K562 (cell line): ENCODE measurements around the gene ALKBH7. TPM values are rescaled to one million over a fixed set of nuclear protein-coding genes. Genes with fewer than 3 reads are reported as not detected.
A peak's percentile ranks its signal among the peaks of the same experiment; 100 is the strongest.

Experiments
- ATAC-seq: fragments of 200-7000 bp; cut with Tn5 transposase; 3 replicates; pipeline ENCODE4 v1.9.1; 2020; ENCODE audit warnings: moderate library complexity
- BruUV-seq: library from RNA; stranded (reverse); fragments of 400-500 nt; replicated peaks from 2 replicates; lab custom pipeline; 2021; lab: Mats Ljungman, UMichigan
- CTCF ChIA-PET: fragments of 300-600 bp; formaldehyde crosslinking; extraction: SDS; loops from one replicate; lab custom pipeline; 2021; ENCODE audit warnings: low intra/inter-chr PET ratio; lab: Yijun Ruan, JAX
- POLR2A ChIA-PET: fragments of 300-600, 350-650 bp; sonication (Branson Sonifier 250); formaldehyde crosslinking; extraction: SDS; loops from one replicate; lab custom pipeline; 2021; ENCODE audit warnings: antibody characterized with exemption, inconsistent platforms; lab: Yijun Ruan, JAX
- DNase-seq, 4 experiments: peaks; one replicate each; pipeline versions ENCODE4 v3.0.0 to v3.0.0-alpha.2; 2011 to 2018; ENCODE audit warnings: low spot score in 3 of 4, mixed read lengths in 3 of 4; ENCODE audit errors: extremely low read depth in 1 of 4
- FAIRE-seq: peaks from 2 replicates; lab custom pipeline; 2011; peaks lifted over from hg19 to GRCh38; lab: Jason Lieb, UNC
- H2AFZ ChIP-seq: 2 replicates; pipeline ENCODE4 v1.6.0; 2011; ENCODE audit warnings: low read depth, low read length, control low read depth, inconsistent platforms
- H3K27ac ChIP-seq: fragments of 200-600 bp; 3 replicates; pipeline ENCODE4 v1.8.0; 2011; ENCODE audit warnings: low read depth, mild to moderate bottlenecking, control low read depth, inconsistent platforms, low read length, moderate library complexity, mixed read lengths; ENCODE audit errors: extremely low read depth
- H3K27me3 ChIP-seq, 2 experiments: fragments of 300-600 bp in 1 of 2; 2 replicates in 1 of 2; 3 replicates in 1 of 2; pipeline versions ENCODE4 v1.6.0 to v1.8.0; 2011; ENCODE audit warnings: inconsistent platforms in 2 of 2, low read length in 2 of 2, mild to moderate bottlenecking in 1 of 2, mixed read lengths in 1 of 2, moderate library complexity in 1 of 2; ENCODE audit not compliant: control insufficient read depth in 2 of 2, insufficient read depth in 2 of 2
- H3K36me3 ChIP-seq: fragments of 300-600 bp; 3 replicates; pipeline ENCODE4 v1.8.0; 2011; ENCODE audit warnings: mild to moderate bottlenecking, low read length, inconsistent platforms; ENCODE audit not compliant: control insufficient read depth, insufficient read depth
- H3K4me1 ChIP-seq, 2 experiments: fragments of 200-600 bp in 1 of 2; replicated peaks in 1 of 2; 2 replicates in 1 of 2; 3 replicates in 1 of 2; pipeline versions ENCODE4 v1.5.1 to v1.8.0; 2011; ENCODE audit warnings: inconsistent platforms in 2 of 2, low read length in 2 of 2, mild to moderate bottlenecking in 1 of 2, mixed read lengths in 1 of 2, moderate library complexity in 1 of 2; ENCODE audit not compliant: control insufficient read depth in 2 of 2, insufficient read depth in 2 of 2
- H3K4me2 ChIP-seq: 2 replicates; pipeline ENCODE4 v1.6.1; 2011; ENCODE audit warnings: low read length, control low read depth, inconsistent platforms, mixed read lengths; ENCODE audit not compliant: insufficient read depth
- H3K4me3 ChIP-seq: fragments of 200-600 bp; sonication (generic), shearing (Covaris generic); 2 replicates; pipeline ENCODE4 v1.5.1; 2016; ENCODE audit warnings: control low read depth, inconsistent platforms
- H3K79me2 ChIP-seq: fragments of 200-600 bp; 3 replicates; pipeline ENCODE4 v1.8.0; 2011; ENCODE audit warnings: low read length, inconsistent platforms; ENCODE audit not compliant: control insufficient read depth, insufficient read depth
- H3K9ac ChIP-seq, 2 experiments: 2 replicates each; pipeline versions ENCODE4 v1.6.0 to v1.6.1; 2011; ENCODE audit warnings: low read depth in 2 of 2, low read length in 2 of 2, control low read depth in 1 of 2, inconsistent platforms in 1 of 2, mild to moderate bottlenecking in 1 of 2, mixed read lengths in 1 of 2; ENCODE audit not compliant: insufficient read depth in 1 of 2
- H3K9me1 ChIP-seq: one replicate; pipeline ENCODE4 v1.6.0; 2011; ENCODE audit warnings: inconsistent platforms, mild to moderate bottlenecking, low read length, moderate library complexity; ENCODE audit not compliant: control insufficient read depth, insufficient read depth
- H3K9me3 ChIP-seq: replicated peaks from 2 replicates; pipeline ENCODE4 v1.5.1; 2011; ENCODE audit warnings: low read depth, low read length, inconsistent platforms; ENCODE audit not compliant: control insufficient read depth, insufficient read depth
- H4K20me1 ChIP-seq: replicated peaks from 2 replicates; pipeline ENCODE4 v1.6.1; 2011; ENCODE audit warnings: low read length, inconsistent platforms, mixed read lengths; ENCODE audit not compliant: control insufficient read depth, insufficient read depth
- RBFOX2 ChIP-seq: fragments of 200-400 bp; formaldehyde crosslinking; IDR thresholded peaks from 2 replicates; pipeline ENCODE4 v1.6.1; 2017; ENCODE audit warnings: low read depth, mild to moderate bottlenecking, low read length, moderate library complexity
- RBM22 ChIP-seq: fragments of 200-400 bp; formaldehyde crosslinking; IDR thresholded peaks from 2 replicates; pipeline ENCODE4 v1.6.1; 2018; ENCODE audit warnings: low read length, low read depth; ENCODE audit not compliant: poor library complexity, severe bottlenecking
- SMAD3 ChIP-seq: fragments of 450-650 bp; formaldehyde crosslinking; conservative IDR thresholded peaks from 2 replicates; pipeline ENCODE4 v1.4.0; 2020; ENCODE audit warnings: mild to moderate bottlenecking
- WGBS: fragments of 100-300 bp; shearing (Covaris generic); methylation state at CpG from one replicate; pipeline ENCODE4 v1.1.6; 2016; ENCODE audit warnings: low coverage, mixed read lengths; ENCODE audit not compliant: insufficient coverage; ENCODE audit errors: missing lambda C conversion rate; 5-methylcytosine and 5-hydroxymethylcytosine counted together
- in situ Hi-C: fragments of 300-500 bp; cut with MboI; formaldehyde crosslinking; loops from 4 replicates; pipeline ENCODE4 v1.15.0; 2018; ENCODE audit warnings: inconsistent platforms, mixed read lengths
- intact Hi-C: fragments of 100-400 bp; cut with micrococcal nuclease; formaldehyde crosslinking; loops from 2 replicates; pipeline ENCODE4 v1.14.2; 2022
- polyA plus RNA-seq, 8 experiments: library from polyadenylated mRNA; depleted of rRNA in 4 of 8; stranded (reverse) in 5 of 8; unstranded in 3 of 8; fragments of >200 nt; fragmentation: Nextera tagmentation in 2 of 8; fragmentation: Illumina TruSeq in 1 of 8; extraction: Ambion mirVana in 2 of 8; extraction: Trizol in 1 of 8; gene quantifications; 2 replicates each; pipeline versions ENCODE4 v1.2.1 to v1.2.3, GENCODE V29; 2011 to 2014; ENCODE audit warnings: inconsistent platforms in 1 of 8, missing spikeins in 1 of 8
- total RNA-seq, 7 experiments: library from RNA; depleted of rRNA in 6 of 7; stranded (reverse); fragments of >200 nt in 6 of 7; fragmentation: Illumina TruSeq in 2 of 7; extraction: Trizol in 2 of 7; gene quantifications; 2 replicates each; pipeline versions ENCODE4 v1.2.1 to v1.2.3, GENCODE V29; 2011 to 2021; ENCODE audit warnings: low replicate concordance in 1 of 7
- TF ChIP-seq, protein P1 (sequence below): sonication (generic); formaldehyde crosslinking; IDR thresholded peaks from 2 replicates; pipeline ENCODE4 v1.8.1; 2023; ENCODE audit warnings: mild to moderate bottlenecking, missing genetic modification reagents

ALKBH7 gene
- total and polyA plus RNA-seq, 9 of the 15 experiments (the other 6 are each of a cell fraction or from before 2014, with no cell fraction given), result 0.69 to 94.8 (median 17.6) TPM

DNA sequence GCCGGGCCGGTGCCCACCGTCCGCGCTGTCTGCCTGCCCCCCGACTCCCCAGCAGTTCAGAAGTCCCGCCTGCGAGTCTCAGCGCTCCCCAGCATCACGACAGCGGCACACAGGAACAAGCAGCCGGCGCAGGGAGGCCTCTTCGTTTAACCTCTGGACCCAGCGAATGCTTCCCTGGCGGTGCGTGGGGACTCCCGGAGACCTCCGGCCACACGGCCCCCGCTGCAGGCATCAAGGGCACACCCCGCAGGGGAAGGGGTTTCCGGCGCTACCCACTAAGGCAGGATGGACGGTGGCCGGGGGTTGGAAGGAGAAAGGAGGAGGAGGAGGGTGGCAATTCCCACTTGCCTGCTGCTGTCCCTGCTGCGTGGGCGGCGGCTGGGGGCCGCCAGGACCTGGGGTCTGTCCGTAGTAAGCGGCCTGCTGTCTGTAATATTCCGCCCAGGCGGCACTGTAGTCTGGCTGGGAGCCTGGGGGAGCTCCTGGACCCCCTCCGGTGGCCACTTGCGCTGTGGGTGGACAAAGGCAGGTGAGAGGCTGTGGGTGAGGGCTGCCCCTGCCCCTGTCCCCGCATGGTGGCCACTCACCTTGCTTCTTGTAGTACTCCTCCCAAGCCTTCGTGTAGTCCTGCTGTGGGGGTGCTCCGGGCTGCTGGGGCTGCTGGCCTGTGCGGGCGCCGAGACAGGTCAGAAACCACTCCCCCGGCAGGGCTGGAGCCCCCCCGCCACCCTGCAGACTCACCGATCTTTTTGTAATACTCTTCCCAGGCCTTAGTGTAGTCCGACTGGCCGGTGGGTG lies 42.4 kb downstream of the ALKBH7 start (continued):
- TF ChIP-seq, protein P1, sequence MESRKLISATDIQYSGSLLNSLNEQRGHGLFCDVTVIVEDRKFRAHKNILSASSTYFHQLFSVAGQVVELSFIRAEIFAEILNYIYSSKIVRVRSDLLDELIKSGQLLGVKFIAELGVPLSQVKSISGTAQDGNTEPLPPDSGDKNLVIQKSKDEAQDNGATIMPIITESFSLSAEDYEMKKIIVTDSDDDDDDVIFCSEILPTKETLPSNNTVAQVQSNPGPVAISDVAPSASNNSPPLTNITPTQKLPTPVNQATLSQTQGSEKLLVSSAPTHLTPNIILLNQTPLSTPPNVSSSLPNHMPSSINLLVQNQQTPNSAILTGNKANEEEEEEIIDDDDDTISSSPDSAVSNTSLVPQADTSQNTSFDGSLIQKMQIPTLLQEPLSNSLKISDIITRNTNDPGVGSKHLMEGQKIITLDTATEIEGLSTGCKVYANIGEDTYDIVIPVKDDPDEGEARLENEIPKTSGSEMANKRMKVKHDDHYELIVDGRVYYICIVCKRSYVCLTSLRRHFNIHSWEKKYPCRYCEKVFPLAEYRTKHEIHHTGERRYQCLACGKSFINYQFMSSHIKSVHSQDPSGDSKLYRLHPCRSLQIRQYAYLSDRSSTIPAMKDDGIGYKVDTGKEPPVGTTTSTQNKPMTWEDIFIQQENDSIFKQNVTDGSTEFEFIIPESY (CRISPR knock-in tag), result peak; percentile 30; the same call in 1 of the 2 replicates
- TF ChIP-seq, all 486 proteins: peak for 7

DNA sequence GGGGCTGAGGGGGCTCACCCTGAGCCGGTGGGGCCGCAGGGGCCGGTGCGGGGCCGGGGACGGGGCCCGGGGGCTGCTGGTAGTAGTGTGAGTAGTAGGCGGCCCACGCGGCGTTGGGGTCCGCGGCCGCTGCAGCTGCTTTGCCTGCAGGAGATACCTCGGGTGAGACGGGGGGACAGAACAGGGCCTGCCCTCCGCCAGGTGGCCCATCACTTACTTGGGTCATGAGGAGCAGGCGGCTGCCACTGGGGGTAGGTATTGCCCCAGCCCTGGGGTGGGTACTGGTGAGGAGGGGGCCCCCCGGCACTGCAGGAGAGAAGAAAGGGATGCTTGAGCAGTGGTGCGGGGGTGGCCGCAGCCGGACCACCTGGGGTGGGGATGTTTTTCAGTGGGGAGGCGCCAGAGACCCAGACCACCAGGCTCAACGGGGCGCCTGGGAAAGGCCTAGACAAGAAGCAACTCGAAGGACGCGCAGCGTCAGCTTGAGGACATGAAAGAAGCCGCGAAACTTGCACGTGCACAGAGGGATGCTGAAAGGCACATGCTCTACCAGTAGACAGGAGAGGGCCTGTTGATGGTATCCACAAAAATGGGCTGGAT lies 43.1 kb downstream of the ALKBH7 start:
- intact Hi-C loops, result no loop called here
- no peaks in the 10 kb centered on the region for H3K27me3 ChIP-seq
- no peak for FAIRE-seq
- peaks cover 23% of the 10 kb centered on the region; the same call in 1 of the 2 replicates for H4K20me1 ChIP-seq
- BruUV-seq, result no TSS peak
- H3K36me3 ChIP-seq, result peaks cover 73% of the 10 kb centered on the region; the same call in 2 of the 3 replicates
- CTCF ChIA-PET, result no interaction called here
- POLR2A ChIA-PET, result interaction anchor here (0.6 kb wide), 2 partner anchors 158 to 575 kb away, joined by 3 to 4 read pairs; no protein-coding TSS in a partner anchor
- no peak for ATAC-seq
- DNase-seq, result peak in 1 of 4 experiments; percentile 22
- H3K4me3 ChIP-seq, result no peak overlapping the region
- H2AFZ ChIP-seq, result no peak overlapping the region
- no peaks in the 10 kb centered on the region for H3K9me1 ChIP-seq
- H3K9ac ChIP-seq, result no peak overlapping the region
- TF ChIP-seq RBM22, result peak; percentile 17
- TF ChIP-seq, protein P1 (CRISPR knock-in tag), result 0 out of 2 replicates have a peak, but pooled peaks have one; percentile 40
- peak; percentile 15; the same call in 1 of the 2 replicates for TF ChIP-seq RBFOX2
- TF ChIP-seq SMAD3 (CRISPR knock-in tag), result no peak
- WGBS, result 93% methylated on average over 8 of the region's 32 CpGs
- H3K4me1 ChIP-seq, result peaks cover 0 to 57% of the 10 kb centered on the region in 2 experiments; a peak in 2 of 5 replicates
- H3K27ac ChIP-seq, result no peak overlapping the region
- H3K9me3 ChIP-seq, result no peaks in the 10 kb centered on the region
- no peak overlapping the region for H3K4me2 ChIP-seq
- in situ Hi-C loops, result no loop called here
- H3K79me2 ChIP-seq, result peaks cover 20% of the 10 kb centered on the region
